Vagina (tissue), 2 donors: ENCODE data around the gene SHF. TPM values are rescaled to one million over a fixed set of nuclear protein-coding genes. Genes with fewer than 3 reads are reported as not detected.

ENCODE experiments used
- DNase-seq, 2 donors: peaks; one replicate each; pipeline ENCODE4 v3.0.0-alpha.2; 2017; ENCODE audit errors: extremely low spot score in 2 of 2
- H3K27ac ChIP-seq: fragments of 200-600 bp; sonication (generic); one replicate; pipeline ENCODE4 v1.5.1; 2019
- H3K27me3 ChIP-seq: fragments of 200-600 bp; sonication (generic); one replicate; pipeline ENCODE4 v1.5.1; 2019
- H3K36me3 ChIP-seq, 2 donors: fragments of 200-600 bp; sonication (generic); one replicate each; pipeline ENCODE4 v1.5.1; 2017 to 2019
- H3K4me1 ChIP-seq: fragments of 200-600 bp; sonication (generic); one replicate; pipeline ENCODE4 v1.5.1; 2019
- H3K4me3 ChIP-seq, 2 donors: fragments of 200-600 bp; sonication (generic); 1 replicate in 1 of 2; 2 replicates in 1 of 2; pipeline ENCODE4 v1.5.1; 2016 to 2019
- H3K9me3 ChIP-seq: fragments of 200-600 bp; sonication (generic); one replicate; pipeline ENCODE4 v1.5.1; 2019
- POLR2A ChIP-seq, 2 donors: fragments of 450-650 bp; IDR thresholded peaks; one replicate each; pipeline ENCODE4 v1.6.1; 2017; ENCODE audit warnings: antibody characterized with exemption in 2 of 2, mild to moderate bottlenecking in 2 of 2, moderate library complexity in 2 of 2
- POLR2AphosphoS5 ChIP-seq, 2 donors: sonication (generic); formaldehyde crosslinking; IDR thresholded peaks; one replicate each; pipeline ENCODE4 v1.9.0; 2017; ENCODE audit warnings: antibody characterized with exemption in 2 of 2, mild to moderate bottlenecking in 2 of 2, low read depth in 1 of 2; ENCODE audit not compliant: insufficient read depth in 1 of 2
- intact Hi-C: fragments of 100-400 bp; cut with DNase I; formaldehyde crosslinking; loops from one replicate; pipeline ENCODE4 v1.15.1; 2023
- total RNA-seq: library from RNA; depleted of rRNA; stranded (reverse); fragments of >200 nt; gene quantifications from one replicate; pipeline ENCODE4 v1.2.3, GENCODE V29; 2016
- TF ChIP-seq, protein P1 (sequence below), 3 experiments: fragments of 450-650 bp in 2 of 3; fragments of 200-600 bp in 1 of 3; sonication (generic) in 1 of 3; IDR thresholded peaks; one replicate each; pipeline ENCODE4 v1.5.1; 2017 to 2019; ENCODE audit warnings: antibody characterized with exemption in 3 of 3, mild to moderate bottlenecking in 2 of 3, moderate library complexity in 2 of 3

Gene SHF
- total RNA-seq, 1 donor from 2014 or later: 15.0 TPM

DNA sequence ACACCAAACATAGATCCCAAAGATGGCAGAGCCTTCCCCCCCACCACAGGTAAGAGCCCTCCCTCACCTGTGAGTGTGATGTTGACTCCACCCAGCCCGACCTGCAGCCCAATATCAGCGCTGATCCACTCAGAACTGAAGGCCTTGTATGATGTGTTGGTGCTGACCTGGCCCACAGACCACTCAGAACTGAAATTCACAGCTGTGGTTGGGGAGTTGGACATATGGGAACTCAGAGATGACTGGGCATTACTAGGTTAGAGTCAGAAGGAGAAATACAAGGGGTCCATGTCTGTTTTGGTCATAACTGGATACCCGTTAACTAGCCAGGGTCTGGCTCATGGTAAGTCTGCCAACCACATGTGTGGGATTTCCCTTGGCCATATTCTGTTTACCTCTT lies 66.7 kb downstream of the SHF start:
- no peaks in the 10 kb centered on the region for H3K27me3 ChIP-seq
- no peak overlapping the region for H3K27ac ChIP-seq
- TF ChIP-seq POLR2A (IDR thresholded peaks at IDR 0.05) (no peak), POLR2AphosphoS5 (IDR thresholded peaks at IDR 0.05; ENCODE audit: insufficient read depth in 1 of 2, low read depth in 1 of 2) (no peak)
- TF ChIP-seq, protein P1, sequence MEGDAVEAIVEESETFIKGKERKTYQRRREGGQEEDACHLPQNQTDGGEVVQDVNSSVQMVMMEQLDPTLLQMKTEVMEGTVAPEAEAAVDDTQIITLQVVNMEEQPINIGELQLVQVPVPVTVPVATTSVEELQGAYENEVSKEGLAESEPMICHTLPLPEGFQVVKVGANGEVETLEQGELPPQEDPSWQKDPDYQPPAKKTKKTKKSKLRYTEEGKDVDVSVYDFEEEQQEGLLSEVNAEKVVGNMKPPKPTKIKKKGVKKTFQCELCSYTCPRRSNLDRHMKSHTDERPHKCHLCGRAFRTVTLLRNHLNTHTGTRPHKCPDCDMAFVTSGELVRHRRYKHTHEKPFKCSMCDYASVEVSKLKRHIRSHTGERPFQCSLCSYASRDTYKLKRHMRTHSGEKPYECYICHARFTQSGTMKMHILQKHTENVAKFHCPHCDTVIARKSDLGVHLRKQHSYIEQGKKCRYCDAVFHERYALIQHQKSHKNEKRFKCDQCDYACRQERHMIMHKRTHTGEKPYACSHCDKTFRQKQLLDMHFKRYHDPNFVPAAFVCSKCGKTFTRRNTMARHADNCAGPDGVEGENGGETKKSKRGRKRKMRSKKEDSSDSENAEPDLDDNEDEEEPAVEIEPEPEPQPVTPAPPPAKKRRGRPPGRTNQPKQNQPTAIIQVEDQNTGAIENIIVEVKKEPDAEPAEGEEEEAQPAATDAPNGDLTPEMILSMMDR (IDR thresholded peaks at IDR 0.05): no peak
- H3K4me1 ChIP-seq: peaks cover 20% of the 10 kb centered on the region
- H3K36me3 ChIP-seq: no peaks in the 10 kb centered on the region
- intact Hi-C loops: no loop called here
- no peaks in the 10 kb centered on the region for H3K9me3 ChIP-seq
- DNase-seq: no peak
- no peak overlapping the region for H3K4me3 ChIP-seq

DNA sequence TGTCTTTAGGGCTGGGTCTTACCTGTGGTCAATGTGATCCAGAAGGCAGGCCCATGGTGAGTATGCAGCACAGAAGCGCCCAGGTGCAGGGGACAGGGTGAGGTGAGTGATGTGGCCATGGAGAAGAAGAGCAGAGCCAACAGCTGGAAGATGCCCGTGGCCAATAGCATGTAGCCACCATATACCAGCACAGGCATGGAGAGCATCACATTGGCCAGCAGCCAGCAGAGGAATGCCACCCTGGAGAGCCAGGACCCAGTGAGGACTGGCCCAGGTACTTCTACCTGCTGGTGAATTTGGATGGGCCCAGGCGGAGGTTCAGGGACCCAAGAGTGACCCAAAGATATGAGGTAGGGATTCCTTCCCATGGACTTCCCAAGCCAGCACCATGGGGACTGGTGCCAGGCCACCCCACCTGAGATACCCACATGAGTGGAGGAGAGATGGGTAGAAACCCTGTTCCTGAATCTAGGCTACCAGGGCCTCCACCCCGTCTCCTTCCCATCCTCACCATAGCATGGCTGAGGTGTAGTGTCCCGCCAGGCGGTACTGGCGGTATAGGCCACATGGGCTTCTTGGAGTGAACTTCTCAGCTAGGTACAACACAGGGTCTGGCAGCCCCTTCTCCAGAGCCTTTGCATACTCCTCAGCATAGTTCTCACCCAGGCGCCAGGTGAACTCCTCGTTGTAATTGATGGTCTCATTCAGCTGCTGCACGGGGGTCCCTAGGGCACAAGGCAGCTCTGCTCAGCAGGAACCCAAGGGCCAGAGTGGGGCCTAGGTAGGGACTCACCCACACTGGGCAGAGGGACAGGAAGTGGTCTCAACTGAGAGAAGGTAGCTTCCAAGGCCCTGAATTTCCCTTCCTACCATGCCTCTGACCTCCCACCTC lies 67.4 kb downstream of the SHF start:
- no peak for DNase-seq
- no peaks in the 10 kb centered on the region for H3K27me3 ChIP-seq
- H3K27ac ChIP-seq: no peak overlapping the region
- H3K9me3 ChIP-seq: no peaks in the 10 kb centered on the region
- H3K4me3 ChIP-seq: no peak overlapping the region
- intact Hi-C loops: no loop called here
- H3K36me3 ChIP-seq: no peaks in the 10 kb centered on the region
- no peak for TF ChIP-seq POLR2AphosphoS5 (IDR thresholded peaks at IDR 0.05; ENCODE audit: insufficient read depth in 1 of 2, low read depth in 1 of 2)
- TF ChIP-seq, protein P1 (IDR thresholded peaks at IDR 0.05): no peak
- TF ChIP-seq POLR2A (IDR thresholded peaks at IDR 0.05): no peak
- peaks cover 20% of the 10 kb centered on the region for H3K4me1 ChIP-seq

DNA sequence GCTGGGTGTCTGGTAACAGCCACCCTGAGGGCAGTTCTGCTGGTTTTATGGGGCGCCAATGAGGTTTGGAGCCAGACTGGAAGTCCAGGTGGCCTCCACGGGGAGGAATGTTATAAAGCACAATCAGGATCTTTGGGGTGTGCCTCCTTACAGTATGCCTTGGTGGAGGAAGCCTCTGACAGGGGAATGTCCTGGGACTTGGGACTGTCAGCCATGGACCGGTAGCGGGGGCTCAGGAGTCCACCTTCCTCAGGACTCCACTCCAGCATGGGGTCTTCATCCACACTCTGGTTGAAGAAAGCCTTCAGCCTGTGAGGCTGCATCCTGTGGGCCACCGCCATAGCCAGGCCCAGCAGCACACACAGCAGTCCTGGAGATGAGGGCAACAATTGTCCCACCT lies 68.8 kb downstream of the SHF start:
- Histone ChIP-seq H3K36me3 (no peaks in the 10 kb centered on the region), H3K9me3 (no peaks in the 10 kb centered on the region), H3K27me3 (no peaks in the 10 kb centered on the region), H3K4me3 (no peak overlapping the region), H3K4me1 (peaks cover 26% of the 10 kb centered on the region), H3K27ac (no peak overlapping the region)
- intact Hi-C loops: no loop called here
- TF ChIP-seq POLR2AphosphoS5 (IDR thresholded peaks at IDR 0.05; ENCODE audit: insufficient read depth in 1 of 2, low read depth in 1 of 2) (no peak), POLR2A (IDR thresholded peaks at IDR 0.05) (no peak)
- TF ChIP-seq, protein P1 (IDR thresholded peaks at IDR 0.05): no peak
- no peak for DNase-seq

DNA sequence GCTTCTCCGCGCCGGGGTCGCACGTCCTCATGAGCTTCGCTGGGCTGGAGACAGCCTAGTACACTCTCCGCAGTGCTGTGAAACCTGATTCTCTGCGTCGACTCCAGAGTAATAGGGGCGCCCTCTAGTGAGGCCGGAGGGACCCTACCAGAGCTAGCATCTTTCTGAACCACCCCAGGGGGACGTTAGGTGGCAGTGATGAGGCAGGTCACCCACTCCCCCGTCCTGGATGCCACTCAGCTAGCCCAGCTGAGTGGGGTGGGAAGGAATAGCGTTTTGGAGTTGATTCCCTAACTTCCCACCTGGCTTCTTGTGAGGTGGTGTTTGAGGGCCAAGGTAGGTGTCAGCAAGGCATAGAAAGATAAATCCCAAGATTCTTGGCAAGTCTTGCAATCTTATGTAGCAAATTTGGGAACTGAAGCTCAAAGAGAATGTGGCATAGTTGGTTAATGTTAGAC lies 69.6 kb downstream of the SHF start:
- Histone ChIP-seq H3K27ac (no peak overlapping the region), H3K4me1 (peaks cover 30% of the 10 kb centered on the region), H3K4me3 (peak overlapping the region in 1 of 2 donors; percentile 18), H3K36me3 (no peaks in the 10 kb centered on the region), H3K9me3 (no peaks in the 10 kb centered on the region), H3K27me3 (peaks cover 8% of the 10 kb centered on the region)
- intact Hi-C loops: no loop called here
- TF ChIP-seq, protein P1 (IDR thresholded peaks at IDR 0.05): peak; percentile 58 to 90 (median 74)
- no peak for TF ChIP-seq POLR2A (IDR thresholded peaks at IDR 0.05)
- no peak for DNase-seq
